HFF-Myc (cell line): Measurements from ENCODE around the gene CAMP.
A peak's percentile ranks its signal among the peaks of the same experiment; 100 is the strongest.

Experiments used
- DNase-seq: peaks from one replicate; pipeline ENCODE4 v3.0.0-alpha.2; 2011; ENCODE audit warnings: low read depth; ENCODE audit errors: extremely low read depth
- H3K4me3 ChIP-seq: replicated peaks from 2 replicates; pipeline ENCODE4 v1.5.1; 2011; ENCODE audit warnings: low read depth, mild to moderate bottlenecking, control low read depth, low read length
- TF ChIP-seq, protein P1 (sequence below): IDR thresholded peaks from 2 replicates; pipeline ENCODE4 v1.5.1; 2012; ENCODE audit warnings: mild to moderate bottlenecking, low read depth, low read length, control low read depth; ENCODE audit errors: missing control alignments

Gene CAMP

DNA sequence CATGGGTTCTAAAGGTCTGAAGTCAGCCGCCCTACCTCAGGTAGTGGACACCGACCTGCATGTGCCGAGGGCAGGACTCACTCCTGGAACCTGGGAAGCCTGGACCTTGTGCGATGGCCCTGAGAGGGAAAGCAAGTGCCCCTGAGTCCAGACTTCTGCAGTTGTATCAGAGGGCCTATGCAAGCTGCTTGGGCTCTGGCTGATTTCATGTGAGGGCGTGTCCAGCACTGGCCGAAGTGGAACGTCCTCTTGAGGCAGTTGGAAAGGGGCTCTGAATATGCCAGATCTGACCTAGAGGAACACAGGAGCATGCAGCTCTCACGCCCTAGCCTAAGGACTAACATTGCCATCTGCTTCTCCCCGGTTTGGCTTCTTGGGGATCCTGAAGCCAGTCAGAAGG is 2.5 kb upstream of the CAMP start:
- no peak for DNase-seq
- no peak overlapping the region for H3K4me3 ChIP-seq
- TF ChIP-seq, protein P1, sequence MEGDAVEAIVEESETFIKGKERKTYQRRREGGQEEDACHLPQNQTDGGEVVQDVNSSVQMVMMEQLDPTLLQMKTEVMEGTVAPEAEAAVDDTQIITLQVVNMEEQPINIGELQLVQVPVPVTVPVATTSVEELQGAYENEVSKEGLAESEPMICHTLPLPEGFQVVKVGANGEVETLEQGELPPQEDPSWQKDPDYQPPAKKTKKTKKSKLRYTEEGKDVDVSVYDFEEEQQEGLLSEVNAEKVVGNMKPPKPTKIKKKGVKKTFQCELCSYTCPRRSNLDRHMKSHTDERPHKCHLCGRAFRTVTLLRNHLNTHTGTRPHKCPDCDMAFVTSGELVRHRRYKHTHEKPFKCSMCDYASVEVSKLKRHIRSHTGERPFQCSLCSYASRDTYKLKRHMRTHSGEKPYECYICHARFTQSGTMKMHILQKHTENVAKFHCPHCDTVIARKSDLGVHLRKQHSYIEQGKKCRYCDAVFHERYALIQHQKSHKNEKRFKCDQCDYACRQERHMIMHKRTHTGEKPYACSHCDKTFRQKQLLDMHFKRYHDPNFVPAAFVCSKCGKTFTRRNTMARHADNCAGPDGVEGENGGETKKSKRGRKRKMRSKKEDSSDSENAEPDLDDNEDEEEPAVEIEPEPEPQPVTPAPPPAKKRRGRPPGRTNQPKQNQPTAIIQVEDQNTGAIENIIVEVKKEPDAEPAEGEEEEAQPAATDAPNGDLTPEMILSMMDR: no peak

DNA sequence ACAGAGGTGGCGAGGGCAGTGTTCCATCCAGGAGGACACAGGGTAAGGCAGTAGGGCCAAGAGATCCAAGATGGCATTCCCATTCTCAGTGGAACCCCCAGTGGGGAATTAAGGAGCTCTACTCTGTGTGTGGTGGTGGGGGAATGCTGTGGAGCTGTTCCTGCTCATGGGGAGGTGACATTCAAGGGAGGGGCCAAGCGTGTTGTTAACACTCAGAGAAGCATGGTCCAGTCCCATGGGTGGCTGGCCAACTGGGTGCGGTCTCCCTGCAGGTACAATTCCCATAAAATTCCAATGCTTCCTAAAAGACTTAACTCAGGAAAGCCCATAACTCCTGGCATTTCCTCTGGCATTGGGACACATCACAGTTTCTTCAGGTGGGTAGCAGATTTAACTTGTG is 2.3 kb downstream of the CAMP start:
- DNase-seq: no peak
- no peak overlapping the region for H3K4me3 ChIP-seq
- TF ChIP-seq, protein P1: no peak

DNA sequence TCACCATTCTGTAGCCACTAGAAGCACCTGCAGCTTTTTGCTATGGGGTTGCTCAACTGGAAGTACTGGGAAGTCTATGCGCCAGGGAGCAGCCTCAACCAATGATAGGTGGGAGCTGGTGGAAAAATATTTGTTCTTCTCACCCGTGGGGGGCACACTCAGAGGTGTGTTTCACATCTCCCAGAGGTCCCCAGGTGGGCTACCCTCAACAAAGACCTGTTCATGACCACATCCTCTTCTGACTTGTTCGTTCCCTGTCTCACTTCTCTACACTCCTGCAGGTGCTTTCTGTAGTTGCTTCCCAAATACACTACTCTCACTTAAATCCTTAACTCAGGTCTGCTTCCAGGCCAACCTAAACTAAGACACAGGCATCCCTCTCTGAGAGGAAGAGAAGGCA is 3.6 kb downstream of the CAMP start:
- no peak overlapping the region for H3K4me3 ChIP-seq
- DNase-seq: no peak
- TF ChIP-seq, protein P1: no peak

DNA sequence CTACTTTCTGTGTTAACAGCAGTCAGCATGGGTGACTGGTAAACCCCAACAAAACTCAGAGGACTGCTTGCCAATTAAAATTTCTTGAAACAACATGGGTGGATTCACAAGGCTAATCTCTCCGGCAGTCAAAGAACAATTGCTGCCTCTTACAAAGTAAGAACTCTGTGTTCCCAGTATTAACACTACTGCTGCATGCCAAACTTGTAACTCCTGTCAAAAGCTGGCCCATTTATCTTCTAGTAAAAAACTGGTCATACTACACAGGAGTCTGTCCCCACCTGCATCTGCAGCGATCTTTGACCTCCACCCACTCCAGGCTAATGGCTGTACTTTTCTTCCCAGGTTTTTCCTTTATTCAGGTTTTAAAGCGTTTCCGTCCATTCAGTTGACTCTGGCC is 8.9 kb downstream of the CAMP start:
- H3K4me3 ChIP-seq: no peak overlapping the region
- no peak for DNase-seq
- TF ChIP-seq, protein P1: no peak

DNA sequence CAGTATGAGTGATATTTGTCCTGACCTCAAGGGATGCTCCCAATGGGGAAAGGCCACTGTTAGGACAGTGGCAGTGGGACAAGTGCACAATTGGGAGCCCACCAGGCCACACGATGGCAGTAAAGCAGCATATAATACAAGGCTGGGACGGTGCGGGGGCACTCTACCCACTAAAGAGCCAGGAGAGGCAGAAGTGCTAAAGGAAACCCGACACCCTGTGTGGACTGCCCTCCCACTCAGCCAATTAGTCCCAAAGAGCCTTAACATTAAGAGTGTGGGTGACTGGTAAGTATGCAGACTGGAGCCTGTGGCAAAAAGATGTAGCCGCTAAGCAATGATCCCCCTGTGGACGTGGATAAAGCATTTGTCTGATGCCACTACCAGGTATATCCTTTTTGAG is 9.4 kb downstream of the CAMP start:
- DNase-seq: peak; percentile 38
- TF ChIP-seq, protein P1: peak; percentile 75
- H3K4me3 ChIP-seq: no peak overlapping the region

DNA sequence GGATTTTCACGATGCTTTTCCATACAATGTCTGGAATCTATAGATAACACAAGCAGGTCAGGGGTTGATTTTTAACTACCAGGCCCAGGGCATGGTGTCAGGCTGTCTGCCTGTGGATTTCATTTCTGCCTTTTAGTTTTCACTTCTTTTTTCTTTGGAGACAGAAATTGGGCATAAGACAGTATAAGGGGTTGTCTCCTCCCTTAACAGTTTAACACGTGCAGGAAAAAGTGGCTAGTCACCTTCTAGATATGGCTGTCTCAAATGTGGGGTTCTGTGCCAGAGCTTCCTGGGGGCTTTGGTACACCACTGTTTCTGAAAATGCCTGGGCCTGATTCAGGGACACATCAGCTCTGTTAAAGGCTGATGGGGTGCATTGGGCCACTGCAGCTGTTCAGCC is 10.2 kb downstream of the CAMP start:
- DNase-seq: no peak
- TF ChIP-seq, protein P1: no peak
- no peak overlapping the region for H3K4me3 ChIP-seq

DNA sequence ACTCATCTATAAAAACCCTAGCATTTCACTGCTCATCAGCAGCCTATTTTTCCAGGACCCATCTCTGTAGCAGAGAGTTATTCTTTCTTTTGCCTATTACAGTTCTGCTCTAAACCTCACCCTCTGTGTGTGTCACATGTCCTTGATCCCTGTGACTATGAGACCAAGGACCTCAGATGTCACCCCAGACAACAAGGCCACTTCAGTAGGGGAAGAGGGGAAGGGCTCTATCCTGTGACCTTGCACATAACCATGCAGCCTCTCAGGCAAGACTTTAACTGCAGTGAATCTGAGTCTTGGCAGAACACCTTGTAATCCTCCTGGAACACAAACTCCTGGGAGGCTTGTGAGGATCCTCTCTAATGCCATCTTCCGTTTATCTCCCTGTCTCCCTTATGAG is 13.2 kb downstream of the CAMP start:
- TF ChIP-seq, protein P1: no peak
- no peak for DNase-seq
- H3K4me3 ChIP-seq: no peak overlapping the region
